Urinary bladder (tissue), 4 donors: Measurements from ENCODE around the gene SCAMP5. TPM values are rescaled to one million over a fixed set of nuclear protein-coding genes. Genes with fewer than 3 reads are reported as not detected.

ENCODE experiments used
- DNase-seq: peaks from one replicate; pipeline ENCODE4 v3.0.0-alpha.2; 2015; ENCODE audit errors: extremely low spot score
- H3K27ac ChIP-seq: one replicate; pipeline ENCODE4 v1.5.1; 2013; ENCODE audit warnings: low read depth, mild to moderate bottlenecking, moderate library complexity
- H3K36me3 ChIP-seq: one replicate; pipeline ENCODE4 v1.6.1; 2013; ENCODE audit warnings: mild to moderate bottlenecking, moderate library complexity; ENCODE audit not compliant: insufficient read depth
- H3K4me1 ChIP-seq: one replicate; pipeline ENCODE4 v1.6.1; 2013; ENCODE audit warnings: mild to moderate bottlenecking, moderate library complexity; ENCODE audit not compliant: insufficient read depth
- H3K4me3 ChIP-seq: one replicate; pipeline ENCODE4 v1.5.1; 2013; ENCODE audit warnings: low read depth, low read length
- WGBS: extraction: QIAGEN DNeasy Blood & Tissue Kit; methylation state at CpG from one replicate; pipeline ENCODE4 v1.1.7; 2013; 5-methylcytosine and 5-hydroxymethylcytosine counted together
- polyA plus RNA-seq: library from polyadenylated mRNA; stranded (reverse); fragments of 200-250 nt; gene quantifications from one replicate; pipeline ENCODE4 v1.2.3, GENCODE V29; 2013
- total RNA-seq: library from RNA; depleted of rRNA; stranded (reverse); fragments of >200 nt; gene quantifications from one replicate; pipeline ENCODE4 v1.2.3, GENCODE V29; 2014
- donor health status: healthy with polysubstance abuse.
- donor health status: healthy.

Gene SCAMP5
- total and polyA plus RNA-seq, 2 donors = 6.9 to 19.4 TPM

DNA sequence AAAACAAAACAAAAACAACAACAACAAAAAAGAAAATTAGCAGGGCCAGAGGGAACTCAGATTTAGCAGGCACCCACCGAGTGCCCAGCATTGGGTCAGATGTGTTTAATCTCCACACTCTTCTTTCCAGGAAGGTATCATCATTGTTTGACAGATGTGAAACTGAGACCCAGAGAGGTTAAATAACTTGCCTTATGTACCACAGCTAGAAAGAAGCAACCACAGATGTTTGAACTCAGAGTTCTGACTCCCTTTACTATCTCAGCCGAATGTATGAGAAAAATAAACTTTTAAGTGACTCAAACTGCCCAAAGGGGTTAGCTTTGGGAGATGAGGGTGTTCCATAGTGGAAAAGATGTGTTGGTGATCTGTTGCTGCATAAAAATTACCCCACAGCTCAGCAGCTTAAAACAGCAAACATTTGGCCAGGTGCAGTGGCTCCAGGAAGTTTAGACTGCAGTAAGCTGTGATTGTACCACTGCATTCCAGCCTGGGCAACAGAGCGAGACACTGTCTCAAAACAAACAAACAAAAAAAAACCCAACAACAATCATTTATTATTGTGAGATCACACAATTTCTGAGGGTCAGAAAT lies 34.3 kb upstream of the SCAMP5 start:
- Histone ChIP-seq H3K4me3 (no peak overlapping the region), H3K4me1 (peaks cover 1% of the 10 kb centered on the region), H3K27ac (no peak overlapping the region), H3K36me3 (no peaks in the 10 kb centered on the region)
- WGBS = 44% methylated on average over 3 of the region's 3 CpGs
- no peak for DNase-seq

DNA sequence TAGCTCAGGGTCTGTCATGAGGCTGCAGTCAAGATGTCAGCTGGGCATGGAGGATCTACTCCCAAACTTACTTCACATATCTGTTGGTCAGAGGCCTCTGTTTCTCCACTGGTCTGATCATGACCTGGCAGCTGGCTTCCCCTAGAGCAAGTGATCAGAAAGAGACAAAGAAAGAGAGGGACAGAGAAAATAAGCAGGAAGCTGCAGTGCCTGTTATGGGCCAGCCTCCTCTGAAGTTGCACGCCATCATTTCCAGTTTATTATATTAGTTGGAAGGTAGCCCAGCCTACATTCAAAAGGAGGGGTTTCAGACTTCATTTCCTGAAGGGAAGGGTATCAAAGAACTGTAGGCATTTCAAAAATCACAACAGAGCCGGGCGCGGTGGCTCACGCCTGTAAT lies 33.7 kb upstream of the SCAMP5 start:
- H3K4me1 ChIP-seq = no peaks in the 10 kb centered on the region
- H3K4me3 ChIP-seq = no peak overlapping the region
- WGBS = 60% methylated on average over 5 of the region's 5 CpGs
- DNase-seq = no peak
- no peaks in the 10 kb centered on the region for H3K36me3 ChIP-seq
- no peak overlapping the region for H3K27ac ChIP-seq

DNA sequence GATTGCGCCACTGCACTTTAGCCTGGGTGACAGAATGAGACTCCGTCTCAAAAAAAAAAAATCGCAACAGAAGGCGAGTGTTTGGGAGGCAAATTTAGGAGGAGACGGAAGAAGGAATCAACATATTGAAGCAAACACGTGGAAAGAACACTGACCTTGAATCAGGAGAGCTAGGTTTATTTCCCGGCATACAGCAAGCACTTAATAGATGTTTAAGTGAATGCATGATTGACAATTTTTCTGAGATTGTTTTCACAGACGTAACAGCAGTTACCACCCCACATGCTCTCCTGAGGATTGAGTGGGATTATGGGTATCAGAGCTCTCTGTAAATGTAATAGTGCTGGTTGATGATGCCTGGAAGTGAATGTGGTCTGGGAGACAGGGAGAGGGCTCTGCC lies 33.1 kb upstream of the SCAMP5 start:
- 89% methylated on average over 8 of the region's 8 CpGs for WGBS
- Histone ChIP-seq H3K4me1 (no peaks in the 10 kb centered on the region), H3K27ac (no peak overlapping the region), H3K36me3 (no peaks in the 10 kb centered on the region), H3K4me3 (no peak overlapping the region)
- no peak for DNase-seq

DNA sequence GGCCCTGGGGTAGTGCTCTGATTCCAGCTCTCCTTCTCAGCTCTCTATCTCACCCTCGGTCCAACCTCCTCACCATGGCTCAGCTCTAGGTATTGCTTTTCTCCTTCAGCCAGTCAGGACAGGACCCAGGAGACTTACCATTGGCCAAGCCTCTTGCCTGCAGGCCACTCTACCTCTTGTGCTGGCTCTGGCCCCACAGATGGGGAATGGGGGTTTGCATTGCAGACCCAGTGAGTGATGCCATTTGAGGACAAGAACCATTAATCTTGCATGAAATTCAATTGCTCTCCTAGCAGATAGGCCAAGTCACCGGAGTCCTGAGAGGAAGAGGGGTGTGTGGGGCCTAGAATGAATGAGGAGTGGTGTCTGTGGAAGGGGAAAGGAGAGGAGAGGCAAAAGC lies 32.7 kb upstream of the SCAMP5 start:
- Histone ChIP-seq H3K4me1 (no peaks in the 10 kb centered on the region), H3K4me3 (no peak overlapping the region), H3K27ac (no peak overlapping the region), H3K36me3 (no peaks in the 10 kb centered on the region)
- 65% methylated on average over 2 of the region's 2 CpGs for WGBS
- no peak for DNase-seq

DNA sequence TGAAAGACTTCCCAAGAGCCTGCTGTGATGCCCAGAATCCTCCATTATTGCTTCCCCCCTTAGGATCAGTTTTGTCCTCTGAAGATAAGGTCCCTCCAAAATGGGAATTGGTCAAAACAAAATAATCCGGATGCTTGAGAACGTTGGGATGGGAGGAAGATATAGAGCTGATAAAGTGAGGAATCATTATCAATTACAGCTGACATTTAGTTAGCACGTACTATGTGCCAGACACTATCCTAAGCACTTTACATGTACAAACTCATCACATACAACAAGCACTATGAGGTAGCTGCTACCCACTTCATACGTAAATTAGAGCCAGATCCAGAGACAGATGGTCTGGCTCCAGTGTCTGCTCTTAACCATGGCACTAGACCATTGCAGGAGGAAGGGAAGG lies 32.1 kb upstream of the SCAMP5 start:
- H3K4me1 ChIP-seq = no peaks in the 10 kb centered on the region
- no peak overlapping the region for H3K27ac ChIP-seq
- H3K36me3 ChIP-seq = no peaks in the 10 kb centered on the region
- no peak for DNase-seq
- 87% methylated on average over 4 of the region's 4 CpGs for WGBS
- no peak overlapping the region for H3K4me3 ChIP-seq

DNA sequence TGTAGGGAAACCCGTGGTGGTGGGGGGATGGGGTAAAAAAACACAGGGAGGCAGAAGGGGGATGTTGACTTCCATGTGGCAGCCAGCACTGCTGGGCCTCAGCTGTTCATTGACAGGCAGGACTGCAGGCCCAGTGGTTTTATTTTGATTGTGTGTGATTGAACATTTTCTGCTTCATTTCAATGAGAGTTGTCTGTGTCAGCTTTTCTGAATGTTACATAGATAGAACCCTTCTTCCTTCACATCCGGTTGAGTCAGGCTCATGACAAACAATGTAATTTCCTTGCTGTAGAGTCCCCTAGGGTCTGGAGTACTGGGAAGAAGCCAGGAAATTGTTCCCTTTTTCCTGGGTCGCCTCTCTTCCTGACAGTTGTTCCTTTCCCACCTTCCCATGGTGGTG lies 30.6 kb upstream of the SCAMP5 start:
- H3K4me1 ChIP-seq = no peaks in the 10 kb centered on the region
- H3K36me3 ChIP-seq = no peaks in the 10 kb centered on the region
- H3K27ac ChIP-seq = no peak overlapping the region
- no peak overlapping the region for H3K4me3 ChIP-seq
- WGBS = 12% methylated on average over 3 of the region's 3 CpGs
- no peak for DNase-seq

DNA sequence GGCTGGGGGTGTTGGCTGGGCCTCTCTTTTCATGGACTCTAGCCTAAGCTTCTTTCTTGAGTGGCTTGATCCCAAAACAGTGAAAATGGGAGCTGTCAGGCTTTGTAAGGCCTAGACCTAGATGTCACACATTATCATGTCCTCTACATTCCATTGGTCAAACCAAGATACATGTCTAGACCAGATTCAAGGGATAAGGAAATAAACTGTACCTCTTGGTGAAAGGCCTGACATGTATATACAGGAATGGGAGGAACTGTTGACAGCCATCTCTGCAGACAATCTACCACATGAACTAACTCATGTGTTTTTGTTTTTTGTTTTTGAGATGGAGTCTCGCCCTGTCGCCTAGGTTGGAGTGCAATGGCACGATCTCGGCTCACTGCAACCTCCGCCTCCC lies 27.7 kb upstream of the SCAMP5 start:
- no peak for DNase-seq
- no peak overlapping the region for H3K4me3 ChIP-seq
- WGBS = 78% methylated on average over 5 of the region's 5 CpGs
- no peaks in the 10 kb centered on the region for H3K36me3 ChIP-seq
- no peaks in the 10 kb centered on the region for H3K4me1 ChIP-seq
- no peak overlapping the region for H3K27ac ChIP-seq

DNA sequence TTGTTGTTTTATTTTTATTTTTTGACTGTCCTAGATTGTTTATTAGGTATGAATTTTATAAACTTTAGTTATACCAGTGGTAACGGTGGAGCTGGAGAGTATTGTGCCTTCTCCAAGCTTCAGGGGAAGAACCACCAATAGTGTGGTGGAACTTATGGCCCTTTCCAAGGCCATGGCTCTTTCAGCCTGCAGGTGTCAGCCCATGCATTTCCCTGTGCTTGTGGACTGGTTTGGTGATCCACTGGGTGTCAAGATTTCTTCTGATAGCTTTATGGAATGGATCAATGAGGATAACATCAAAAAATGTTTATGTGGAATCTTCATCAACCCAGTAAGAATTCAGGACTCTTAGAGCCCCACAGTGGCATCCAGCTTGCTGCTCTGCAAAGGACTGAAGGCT lies 19.2 kb upstream of the SCAMP5 start:
- Histone ChIP-seq H3K4me3 (no peak overlapping the region), H3K36me3 (no peaks in the 10 kb centered on the region), H3K27ac (no peak overlapping the region), H3K4me1 (no peaks in the 10 kb centered on the region)
- no peak for DNase-seq
- 80% methylated on average over 1 of the region's 1 CpG for WGBS

DNA sequence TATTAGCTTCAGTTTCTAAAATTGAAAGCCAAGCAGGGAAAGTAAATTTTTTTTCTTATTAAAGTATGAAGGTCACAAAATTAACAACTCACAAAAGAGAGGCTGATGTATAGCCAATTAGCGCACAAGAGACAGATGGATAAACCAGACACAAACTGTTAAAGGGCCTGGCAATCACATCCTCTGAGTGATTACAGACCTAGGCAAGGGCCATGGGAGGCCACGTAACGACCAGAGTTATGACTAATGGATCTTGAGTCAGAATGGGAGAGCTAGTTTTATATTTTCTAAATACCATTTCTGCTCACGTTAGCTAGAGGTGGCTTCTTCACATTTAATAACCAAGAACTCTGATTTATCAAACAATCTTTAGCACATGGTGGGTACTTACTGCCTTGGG lies 17.8 kb upstream of the SCAMP5 start:
- DNase-seq = no peak
- no peak overlapping the region for H3K4me3 ChIP-seq
- no peaks in the 10 kb centered on the region for H3K4me1 ChIP-seq
- no peaks in the 10 kb centered on the region for H3K36me3 ChIP-seq
- H3K27ac ChIP-seq = no peak overlapping the region
- WGBS = 55% methylated on average over 4 of the region's 4 CpGs

DNA sequence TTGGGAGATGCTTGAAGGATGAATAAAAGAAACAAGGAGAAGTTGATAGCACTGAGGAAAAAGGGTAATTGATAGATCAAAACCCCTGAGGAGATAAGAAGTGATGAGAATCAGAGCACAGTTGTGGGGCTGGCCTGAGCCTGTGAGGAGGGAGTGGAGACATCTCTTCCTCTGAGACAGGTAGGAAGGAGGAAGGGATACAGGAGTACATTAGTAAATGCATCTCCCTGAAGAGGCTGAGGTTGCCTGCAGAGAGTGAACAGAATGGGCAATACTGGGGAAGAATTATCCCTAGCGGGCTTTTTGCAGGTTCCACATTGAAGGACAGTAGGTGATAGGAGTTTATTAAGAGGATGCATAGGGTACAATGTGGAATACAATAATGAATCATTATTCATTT lies 17.3 kb upstream of the SCAMP5 start:
- DNase-seq = no peak
- H3K36me3 ChIP-seq = no peaks in the 10 kb centered on the region
- no peak overlapping the region for H3K4me3 ChIP-seq
- H3K4me1 ChIP-seq = no peaks in the 10 kb centered on the region
- H3K27ac ChIP-seq = no peak overlapping the region
- WGBS = 84% methylated on average over 1 of the region's 1 CpG

DNA sequence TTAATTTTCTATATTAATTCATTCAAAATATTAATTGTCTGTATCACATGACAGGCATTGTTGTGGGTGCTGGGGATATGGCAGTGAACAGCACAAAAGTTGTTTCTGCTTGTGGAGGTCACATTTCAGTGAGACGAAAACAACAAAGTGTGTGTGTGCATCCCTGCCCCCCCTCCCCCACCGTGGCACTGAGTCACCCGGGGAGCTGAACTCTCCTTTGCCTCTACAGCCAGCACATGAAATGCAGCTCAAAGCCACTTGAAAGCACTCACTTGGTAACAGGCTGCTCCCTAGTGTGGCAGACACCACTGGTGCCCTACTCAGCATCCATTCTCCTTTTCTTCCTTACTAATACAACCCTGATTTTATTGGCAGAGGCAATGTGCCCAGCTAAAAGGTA lies 16.9 kb upstream of the SCAMP5 start:
- no peak overlapping the region for H3K27ac ChIP-seq
- DNase-seq = no peak
- WGBS = 20% methylated on average over 3 of the region's 3 CpGs

DNA sequence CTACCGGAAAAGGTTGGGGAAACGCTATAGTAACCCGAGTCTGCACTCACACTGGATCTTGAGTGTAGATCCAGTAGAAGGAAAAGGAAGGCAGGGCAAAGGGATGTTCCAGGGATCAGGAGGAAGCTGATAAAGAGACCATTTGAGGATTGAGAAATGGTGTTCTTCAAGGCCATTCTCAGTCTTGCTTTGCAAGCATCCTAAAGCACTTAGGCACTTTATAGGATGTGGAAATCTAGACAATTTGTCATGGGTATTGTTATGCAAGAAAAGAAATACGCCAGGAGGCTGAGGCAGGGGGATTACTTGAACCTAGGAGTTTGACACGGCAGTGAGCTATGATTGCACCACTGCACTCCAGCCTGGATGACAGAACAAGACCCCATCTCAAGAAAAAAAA lies 13.2 kb upstream of the SCAMP5 start:
- H3K4me1 ChIP-seq = no peaks in the 10 kb centered on the region
- no peak overlapping the region for H3K27ac ChIP-seq
- H3K4me3 ChIP-seq = no peak overlapping the region
- H3K36me3 ChIP-seq = no peaks in the 10 kb centered on the region
- no peak for DNase-seq
- 72% methylated on average over 5 of the region's 5 CpGs for WGBS

More for the DNA sequence above, 16.9 kb upstream of the SCAMP5 start:
- Histone ChIP-seq H3K4me3 (no peak overlapping the region), H3K36me3 (no peaks in the 10 kb centered on the region), H3K4me1 (no peaks in the 10 kb centered on the region)

DNA sequence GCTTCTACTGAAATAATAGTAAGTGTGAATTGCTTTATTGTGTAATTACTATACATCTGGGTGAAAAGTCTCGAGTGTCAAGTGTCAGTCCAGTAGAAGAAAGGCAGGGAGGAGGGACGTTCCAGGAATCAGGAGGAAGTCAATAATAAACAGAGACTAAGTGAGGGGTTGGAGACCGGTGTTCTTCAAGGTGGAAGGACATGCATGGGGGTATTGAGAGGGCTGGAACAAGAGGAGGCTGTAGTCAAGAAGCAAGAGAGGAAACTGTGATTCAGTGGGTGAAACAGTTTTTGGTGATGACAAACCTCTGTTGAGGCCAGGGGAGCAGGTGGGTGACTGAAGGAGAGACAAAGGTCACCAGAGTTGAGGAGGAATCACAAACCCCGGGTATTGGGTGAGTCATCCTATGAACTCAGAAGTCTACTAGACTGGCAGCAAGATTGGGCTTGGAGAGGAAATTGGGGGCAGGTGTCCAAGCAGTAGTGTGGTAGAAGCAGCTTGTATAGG lies 11.6 kb upstream of the SCAMP5 start:
- DNase-seq = no peak

DNA sequence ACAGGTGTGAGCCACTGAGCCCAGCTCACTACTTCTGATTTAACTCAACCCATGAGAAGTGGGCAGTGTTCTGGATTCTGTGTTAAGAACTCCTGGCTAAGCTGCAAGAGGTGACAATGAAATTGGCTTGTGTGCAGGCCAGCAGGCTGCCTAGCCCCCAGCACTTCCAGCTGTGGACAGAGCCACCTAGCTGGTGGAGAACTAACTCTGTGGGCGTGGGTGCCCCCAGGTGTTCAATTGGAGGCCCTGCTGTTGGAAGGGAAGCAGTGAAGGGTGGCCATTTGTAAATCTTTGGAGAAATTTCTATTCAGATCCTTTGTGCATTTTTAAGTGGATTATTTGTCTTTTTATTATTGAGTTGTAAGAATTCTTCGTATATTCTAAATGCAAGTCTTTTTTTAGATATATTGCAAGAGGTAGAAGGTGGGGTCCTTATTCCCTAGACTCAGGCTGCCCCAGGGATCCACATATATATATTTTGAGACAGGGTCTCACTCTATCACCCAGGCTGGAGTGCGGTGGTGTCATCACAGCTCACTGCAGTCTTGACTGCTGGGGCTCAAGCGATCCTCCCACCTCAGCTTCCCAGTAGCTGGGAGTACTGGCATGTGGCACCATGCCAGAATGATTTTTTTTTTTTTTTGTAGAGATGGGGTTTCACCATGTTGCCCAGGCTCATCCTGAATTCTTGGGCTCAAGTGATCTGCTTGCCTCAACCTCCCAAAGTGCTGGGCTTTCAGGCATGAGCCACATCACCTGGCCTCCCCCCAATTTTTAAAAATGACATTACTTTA lies 7.2 kb upstream of the SCAMP5 start:
- H3K4me3 ChIP-seq = no peak overlapping the region
- WGBS = 45% methylated on average over 4 of the region's 4 CpGs

More for the DNA sequence above, 11.6 kb upstream of the SCAMP5 start:
- WGBS = 26% methylated on average over 4 of the region's 4 CpGs
- no peak overlapping the region for H3K4me3 ChIP-seq
- H3K36me3 ChIP-seq = no peaks in the 10 kb centered on the region
- no peaks in the 10 kb centered on the region for H3K4me1 ChIP-seq
- no peak overlapping the region for H3K27ac ChIP-seq

More for the DNA sequence above, 7.2 kb upstream of the SCAMP5 start:
- no peak overlapping the region for H3K27ac ChIP-seq
- no peak for DNase-seq
- H3K36me3 ChIP-seq = no peaks in the 10 kb centered on the region
- no peaks in the 10 kb centered on the region for H3K4me1 ChIP-seq
